H1 (cell line): ENCODE data around the gene ANKRD17. TPM values are rescaled to one million over a fixed set of nuclear protein-coding genes. Genes with fewer than 3 reads are reported as not detected.

Source experiments
- CREB1 ChIP-seq: IDR thresholded peaks from 2 replicates; pipeline ENCODE4 v1.6.1; 2012; ENCODE audit warnings: inconsistent platforms
- RBBP5 ChIP-seq: IDR thresholded peaks from 2 replicates; pipeline ENCODE4 v1.7.1; 2012; ENCODE audit warnings: low read depth, mild to moderate bottlenecking, inconsistent platforms, low read length, moderate library complexity, borderline replicate concordance
- TAF7 ChIP-seq: optimal IDR thresholded peaks from 2 replicates; pipeline ENCODE3; 2011; ENCODE audit warnings: low read depth, mild to moderate bottlenecking, inconsistent platforms, low read length, moderate library complexity, borderline replicate concordance
- TCF12 ChIP-seq: IDR thresholded peaks from 2 replicates; pipeline ENCODE4 v1.6.1; 2011; ENCODE audit warnings: low read depth, mild to moderate bottlenecking, low read length
- TEAD4 ChIP-seq: IDR thresholded peaks from 2 replicates; pipeline ENCODE4 v1.6.1; 2012; ENCODE audit warnings: low read depth, low read length, inconsistent platforms, mixed read lengths
- polyA plus RNA-seq, 7 experiments: library from polyadenylated mRNA; depleted of rRNA in 3 of 7; stranded (reverse) in 5 of 7; unstranded in 2 of 7; fragments of >200 nt in 5 of 7; fragments of 200-250 nt in 2 of 7; gene quantifications; 1 replicate in 5 of 7; 2 replicates in 1 of 7; 4 replicates in 1 of 7; pipeline versions ENCODE4 v1.2.1 to v1.2.3, GENCODE V29; 2011 to 2013; ENCODE audit warnings: missing spikeins in 2 of 7, mixed read lengths in 2 of 7
- total RNA-seq: library from RNA; stranded (reverse); fragmentation: NEBNext Ultra II Directional; extraction: Animal tissue kit (Norgen Biotek cat#: 25700); gene quantifications from 2 replicates; pipeline ENCODE4 v1.2.1, GENCODE V29; 2021

ANKRD17 gene
- total and polyA plus RNA-seq, 2 of the 8 experiments (the other 6 are each of a cell fraction or from before 2014, with no cell fraction given), result 42.4 to 93.7 TPM

- TF ChIP-seq CREB1 (no peak), TEAD4 (no peak), RBBP5 (no peak), TAF7 (no peak), TCF12 (no peak)
These were observed 21.6 kb downstream of the ANKRD17 start (continued) for GRCh38 chr4:73237044-73237443.
